ENCODE measurements around the gene ARL13B.
"Not testable (repeated sequence)": the region's sequence is repeated elsewhere in the genome, so short reads cannot be mapped to it uniquely, and the experiment has no call there.

Gene ARL13B

GRCh38 chr3:93936549-93936948, 43.4 kb upstream of the ARL13B start:
- H3K9me2 ChIP-seq (replicated peaks; ENCODE audit: control insufficient read depth, low read length) = no peaks in the 10 kb centered on the region
- H3K4me1 ChIP-seq (ENCODE audit: control insufficient read depth, low read length) = no peaks in the 10 kb centered on the region
- H3K9me3 ChIP-seq (ENCODE audit: control insufficient read depth, insufficient read depth, low read length) = no peaks in the 10 kb centered on the region
- H4K20me1 ChIP-seq (ENCODE audit: control insufficient read depth, insufficient read depth, low read depth, low read length) = no peaks in the 10 kb centered on the region
- H3K36me3 ChIP-seq (ENCODE audit: control insufficient read depth, low read length) = no peaks in the 10 kb centered on the region
- no peaks in the 10 kb centered on the region for H3K79me2 ChIP-seq (ENCODE audit: control insufficient read depth, low read length)
- TF ChIP-seq CTCF (IDR thresholded peaks at IDR 0.05; ENCODE audit: low read depth, low read length, poor library complexity, severe bottlenecking) = no peak
- TF ChIP-seq EZH2phosphoT487 (IDR thresholded peaks at IDR 0.05; ENCODE audit: borderline replicate concordance, low read length) = no peak
- no peak overlapping the region for H3K4me2 ChIP-seq (ENCODE audit: low read length)
- no peak overlapping the region for H3K27ac ChIP-seq (ENCODE audit: low read depth, low read length)
- H3F3A ChIP-seq (ENCODE audit: control insufficient read depth, insufficient read depth) = no peaks in the 10 kb centered on the region
- no peaks in the 10 kb centered on the region for H3K27me3 ChIP-seq (ENCODE audit: control insufficient read depth, low read length)
- H3K4me3 ChIP-seq (ENCODE audit: low read length) = no peak overlapping the region

GRCh38 chr3:93937485-93937884, 42.5 kb upstream of the ARL13B start:
- not testable (repeated sequence) for H3K36me3 ChIP-seq (ENCODE audit: control insufficient read depth, low read length)

GRCh38 chr3:93949958-93950357, 30.0 kb upstream of the ARL13B start:
- H3K4me3 ChIP-seq (ENCODE audit: low read length); H3F3A ChIP-seq (ENCODE audit: control insufficient read depth, insufficient read depth); H3K4me1 ChIP-seq (ENCODE audit: control insufficient read depth, low read length); H3K79me2 ChIP-seq (ENCODE audit: control insufficient read depth, low read length); H3K27ac ChIP-seq (ENCODE audit: low read depth, low read length); H3K27me3 ChIP-seq (ENCODE audit: control insufficient read depth, low read length); H3K9me2 ChIP-seq (replicated peaks; ENCODE audit: control insufficient read depth, low read length); H3K9me3 ChIP-seq (ENCODE audit: control insufficient read depth, insufficient read depth, low read length); H3K4me2 ChIP-seq (ENCODE audit: low read length); H4K20me1 ChIP-seq (ENCODE audit: control insufficient read depth, insufficient read depth, low read depth, low read length); H3K36me3 ChIP-seq (ENCODE audit: control insufficient read depth, low read length): not testable (repeated sequence)

More at GRCh38 chr3:93937485-93937884, 42.5 kb upstream of the ARL13B start:
- H3K27ac ChIP-seq (ENCODE audit: low read depth, low read length); H3K4me3 ChIP-seq (ENCODE audit: low read length); H3K79me2 ChIP-seq (ENCODE audit: control insufficient read depth, low read length); H3K27me3 ChIP-seq (ENCODE audit: control insufficient read depth, low read length); H3K4me1 ChIP-seq (ENCODE audit: control insufficient read depth, low read length); H3K9me2 ChIP-seq (replicated peaks; ENCODE audit: control insufficient read depth, low read length); H4K20me1 ChIP-seq (ENCODE audit: control insufficient read depth, insufficient read depth, low read depth, low read length); H3F3A ChIP-seq (ENCODE audit: control insufficient read depth, insufficient read depth); H3K9me3 ChIP-seq (ENCODE audit: control insufficient read depth, insufficient read depth, low read length); H3K4me2 ChIP-seq (ENCODE audit: low read length): not testable (repeated sequence)

DNA sequence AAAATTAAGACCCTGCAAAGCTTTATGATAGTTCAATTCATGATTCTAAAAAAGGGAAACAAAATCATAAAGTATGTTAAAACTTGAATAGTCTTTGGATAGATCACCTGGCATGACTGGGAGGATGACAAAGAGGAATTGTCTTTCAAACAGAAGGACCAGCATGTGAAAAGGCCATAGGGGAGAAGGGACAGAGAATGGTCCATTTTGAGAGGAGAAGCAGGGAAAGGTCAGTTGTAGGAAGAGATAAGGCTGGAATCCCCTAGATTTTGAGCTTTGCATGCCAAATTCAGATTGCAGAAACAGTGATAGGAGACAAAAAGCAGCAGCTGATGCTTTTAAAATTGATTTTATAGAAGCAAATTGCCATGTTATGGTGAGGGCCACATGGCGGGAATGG, 18.9 kb upstream of the ARL13B start:
- no peak overlapping the region for H3K4me2 ChIP-seq (ENCODE audit: low read length)
- TF ChIP-seq CTCF (IDR thresholded peaks at IDR 0.05; ENCODE audit: low read depth, low read length, poor library complexity, severe bottlenecking) = no peak
- TF ChIP-seq EZH2phosphoT487 (IDR thresholded peaks at IDR 0.05; ENCODE audit: borderline replicate concordance, low read length) = no peak
- no peaks in the 10 kb centered on the region for H3K9me2 ChIP-seq (replicated peaks; ENCODE audit: control insufficient read depth, low read length)
- no peaks in the 10 kb centered on the region for H3K79me2 ChIP-seq (ENCODE audit: control insufficient read depth, low read length)
- H3K27me3 ChIP-seq (ENCODE audit: control insufficient read depth, low read length) = no peaks in the 10 kb centered on the region
- H3K4me1 ChIP-seq (ENCODE audit: control insufficient read depth, low read length) = no peaks in the 10 kb centered on the region
- no peaks in the 10 kb centered on the region for H3K36me3 ChIP-seq (ENCODE audit: control insufficient read depth, low read length)
- H3K9me3 ChIP-seq (ENCODE audit: control insufficient read depth, insufficient read depth, low read length) = no peaks in the 10 kb centered on the region
- no peaks in the 10 kb centered on the region for H4K20me1 ChIP-seq (ENCODE audit: control insufficient read depth, insufficient read depth, low read depth, low read length)
- H3F3A ChIP-seq (ENCODE audit: control insufficient read depth, insufficient read depth) = no peaks in the 10 kb centered on the region
- H3K27ac ChIP-seq (ENCODE audit: low read depth, low read length) = no peak overlapping the region
- no peak overlapping the region for H3K4me3 ChIP-seq (ENCODE audit: low read length)

Data from DOHH2 (cell line).